ENCODE measurements around the gene IAH1. TPM values are rescaled to one million over a fixed set of nuclear protein-coding genes. Genes with fewer than 3 reads are reported as not detected.

Gene IAH1
- total and polyA plus RNA-seq, 10 of the 15 experiments (the other 5 are each of a cell fraction or from before 2014, with no cell fraction given) = 57.4 to 125 (median 75.8) TPM

DNA sequence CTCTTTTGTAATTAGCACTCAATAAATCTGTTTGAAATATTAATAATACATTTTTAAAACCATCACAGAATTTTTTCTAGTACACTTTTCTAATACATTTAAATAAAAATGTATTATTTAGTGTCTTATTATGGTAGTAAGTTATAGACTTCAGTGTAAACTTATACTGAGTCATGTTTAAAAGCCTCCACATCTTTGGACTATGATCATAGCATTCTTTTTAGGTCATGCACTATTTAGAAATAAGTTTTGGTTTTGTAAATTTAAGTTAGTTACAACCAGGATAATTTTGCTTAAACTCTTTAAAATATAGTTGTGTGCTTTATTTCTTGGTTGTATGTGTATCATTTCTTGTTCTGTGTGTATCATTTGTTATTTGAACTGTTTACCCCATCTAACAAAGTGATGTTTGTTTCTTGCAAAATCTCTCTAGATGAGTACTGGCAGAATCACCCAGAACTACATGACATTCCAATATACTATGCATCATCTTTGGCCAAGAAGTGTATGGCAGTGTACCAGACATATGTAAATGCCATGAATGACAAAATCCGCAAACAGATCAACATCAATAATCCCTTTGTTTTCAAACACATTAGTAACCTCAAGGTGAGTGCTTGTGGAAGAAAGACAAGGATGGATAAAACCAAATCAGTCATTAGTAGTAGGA is 34.2 kb upstream of the IAH1 start:
- ChIA-PET POLR2A (interaction anchor here (0.5 kb wide), 1 partner anchor 61 kb away, joined by 3 read pairs; no protein-coding TSS in a partner anchor), CTCF (no interaction called here), RAD21 (ENCODE audit: unreplicated experiment) (no interaction called here), SMC1A (ENCODE audit: uncharacterized antibody, unreplicated experiment) (no interaction called here)
- H3K9me3 ChIP-seq (replicated peaks; ENCODE audit: control insufficient read depth, insufficient read depth, low read length) = no peaks in the 10 kb centered on the region
- BruUV-seq (replicated peaks) = no TSS peak
- no peaks in the 10 kb centered on the region for H3K27me3 ChIP-seq (replicated peaks in 1 of 2; ENCODE audit: control insufficient read depth in 2 of 2, insufficient read depth in 2 of 2, low read length in 1 of 2)
- no peaks in the 10 kb centered on the region for H4K20me1 ChIP-seq (ENCODE audit: control insufficient read depth, insufficient read depth)
- 100% methylated on average over 1 of the region's 1 CpG for WGBS (ENCODE audit: insufficient coverage, insufficient replicate concordance, low lambda C conversion rate, missing lambda C conversion rate)
- H2AFZ ChIP-seq (ENCODE audit: control insufficient read depth, low read depth, low read length) = no peak overlapping the region
- DNase-seq (ENCODE audit: low read depth, low spot score) (no peak), ATAC-seq (no peak), FAIRE-seq (no peak)
- no peak overlapping the region for H3K4me3 ChIP-seq
- H3K79me2 ChIP-seq (ENCODE audit: control insufficient read depth, insufficient read depth, low read length) = no peaks in the 10 kb centered on the region
- H3K9ac ChIP-seq (ENCODE audit: control insufficient read depth, insufficient read depth, low read length) = no peak overlapping the region
- in situ Hi-C loops (cut with MboI) = no loop called here
- H3K27ac ChIP-seq (ENCODE audit: control insufficient read depth, insufficient read depth) = no peak overlapping the region
- peaks cover 0 to 13% of the 10 kb centered on the region in 2 experiments; a peak in 3 of 4 replicates for H3K36me3 ChIP-seq (ENCODE audit: control insufficient read depth in 2 of 2, insufficient read depth in 2 of 2, low read length in 1 of 2)
- no peaks in the 10 kb centered on the region for H3K4me1 ChIP-seq (ENCODE audit: control insufficient read depth, insufficient read depth, low read length)
- no peak overlapping the region for H3K4me2 ChIP-seq (ENCODE audit: control insufficient read depth, insufficient read depth)
- intact Hi-C loops (cut with micrococcal nuclease; ENCODE audit: unreplicated experiment) = no loop called here
- TF ChIP-seq SRF (IDR thresholded peaks at IDR 0.05; ENCODE audit: low read depth in 2 of 2, low read length in 2 of 2) (no peak), MTA3 (IDR thresholded peaks at IDR 0.05; ENCODE audit: borderline replicate concordance, low read length) (no peak), TCF7 (IDR thresholded peaks at IDR 0.05; ENCODE audit: borderline replicate concordance) (no peak), BCL11A (IDR thresholded peaks at IDR 0.05; ENCODE audit: low read depth, low read length) (no peak)
- TF ChIP-seq, protein P1, sequence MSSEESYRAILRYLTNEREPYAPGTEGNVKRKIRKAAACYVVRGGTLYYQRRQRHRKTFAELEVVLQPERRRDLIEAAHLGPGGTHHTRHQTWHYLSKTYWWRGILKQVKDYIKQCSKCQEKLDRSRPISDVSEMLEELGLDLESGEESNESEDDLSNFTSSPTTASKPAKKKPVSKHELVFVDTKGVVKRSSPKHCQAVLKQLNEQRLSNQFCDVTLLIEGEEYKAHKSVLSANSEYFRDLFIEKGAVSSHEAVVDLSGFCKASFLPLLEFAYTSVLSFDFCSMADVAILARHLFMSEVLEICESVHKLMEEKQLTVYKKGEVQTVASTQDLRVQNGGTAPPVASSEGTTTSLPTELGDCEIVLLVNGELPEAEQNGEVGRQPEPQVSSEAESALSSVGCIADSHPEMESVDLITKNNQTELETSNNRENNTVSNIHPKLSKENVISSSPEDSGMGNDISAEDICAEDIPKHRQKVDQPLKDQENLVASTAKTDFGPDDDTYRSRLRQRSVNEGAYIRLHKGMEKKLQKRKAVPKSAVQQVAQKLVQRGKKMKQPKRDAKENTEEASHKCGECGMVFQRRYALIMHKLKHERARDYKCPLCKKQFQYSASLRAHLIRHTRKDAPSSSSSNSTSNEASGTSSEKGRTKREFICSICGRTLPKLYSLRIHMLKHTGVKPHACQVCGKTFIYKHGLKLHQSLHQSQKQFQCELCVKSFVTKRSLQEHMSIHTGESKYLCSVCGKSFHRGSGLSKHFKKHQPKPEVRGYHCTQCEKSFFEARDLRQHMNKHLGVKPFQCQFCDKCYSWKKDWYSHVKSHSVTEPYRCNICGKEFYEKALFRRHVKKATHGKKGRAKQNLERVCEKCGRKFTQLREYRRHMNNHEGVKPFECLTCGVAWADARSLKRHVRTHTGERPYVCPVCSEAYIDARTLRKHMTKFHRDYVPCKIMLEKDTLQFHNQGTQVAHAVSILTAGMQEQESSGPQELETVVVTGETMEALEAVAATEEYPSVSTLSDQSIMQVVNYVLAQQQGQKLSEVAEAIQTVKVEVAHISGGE (CRISPR knock-in tag; IDR thresholded peaks at IDR 0.05) = no peak
- TF ChIP-seq, protein P2, sequence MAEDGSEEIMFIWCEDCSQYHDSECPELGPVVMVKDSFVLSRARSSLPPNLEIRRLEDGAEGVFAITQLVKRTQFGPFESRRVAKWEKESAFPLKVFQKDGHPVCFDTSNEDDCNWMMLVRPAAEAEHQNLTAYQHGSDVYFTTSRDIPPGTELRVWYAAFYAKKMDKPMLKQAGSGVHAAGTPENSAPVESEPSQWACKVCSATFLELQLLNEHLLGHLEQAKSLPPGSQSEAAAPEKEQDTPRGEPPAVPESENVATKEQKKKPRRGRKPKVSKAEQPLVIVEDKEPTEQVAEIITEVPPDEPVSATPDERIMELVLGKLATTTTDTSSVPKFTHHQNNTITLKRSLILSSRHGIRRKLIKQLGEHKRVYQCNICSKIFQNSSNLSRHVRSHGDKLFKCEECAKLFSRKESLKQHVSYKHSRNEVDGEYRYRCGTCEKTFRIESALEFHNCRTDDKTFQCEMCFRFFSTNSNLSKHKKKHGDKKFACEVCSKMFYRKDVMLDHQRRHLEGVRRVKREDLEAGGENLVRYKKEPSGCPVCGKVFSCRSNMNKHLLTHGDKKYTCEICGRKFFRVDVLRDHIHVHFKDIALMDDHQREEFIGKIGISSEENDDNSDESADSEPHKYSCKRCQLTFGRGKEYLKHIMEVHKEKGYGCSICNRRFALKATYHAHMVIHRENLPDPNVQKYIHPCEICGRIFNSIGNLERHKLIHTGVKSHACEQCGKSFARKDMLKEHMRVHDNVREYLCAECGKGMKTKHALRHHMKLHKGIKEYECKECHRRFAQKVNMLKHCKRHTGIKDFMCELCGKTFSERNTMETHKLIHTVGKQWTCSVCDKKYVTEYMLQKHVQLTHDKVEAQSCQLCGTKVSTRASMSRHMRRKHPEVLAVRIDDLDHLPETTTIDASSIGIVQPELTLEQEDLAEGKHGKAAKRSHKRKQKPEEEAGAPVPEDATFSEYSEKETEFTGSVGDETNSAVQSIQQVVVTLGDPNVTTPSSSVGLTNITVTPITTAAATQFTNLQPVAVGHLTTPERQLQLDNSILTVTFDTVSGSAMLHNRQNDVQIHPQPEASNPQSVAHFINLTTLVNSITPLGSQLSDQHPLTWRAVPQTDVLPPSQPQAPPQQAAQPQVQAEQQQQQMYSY (CRISPR knock-in tag; IDR thresholded peaks at IDR 0.05) = no peak
- TF ChIP-seq, protein P3, sequence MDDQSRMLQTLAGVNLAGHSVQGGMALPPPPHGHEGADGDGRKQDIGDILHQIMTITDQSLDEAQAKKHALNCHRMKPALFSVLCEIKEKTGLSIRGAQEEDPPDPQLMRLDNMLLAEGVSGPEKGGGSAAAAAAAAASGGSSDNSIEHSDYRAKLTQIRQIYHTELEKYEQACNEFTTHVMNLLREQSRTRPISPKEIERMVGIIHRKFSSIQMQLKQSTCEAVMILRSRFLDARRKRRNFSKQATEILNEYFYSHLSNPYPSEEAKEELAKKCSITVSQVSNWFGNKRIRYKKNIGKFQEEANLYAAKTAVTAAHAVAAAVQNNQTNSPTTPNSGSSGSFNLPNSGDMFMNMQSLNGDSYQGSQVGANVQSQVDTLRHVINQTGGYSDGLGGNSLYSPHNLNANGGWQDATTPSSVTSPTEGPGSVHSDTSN (IDR thresholded peaks at IDR 0.05; ENCODE audit: insufficient replicate concordance, low read depth, low read length) = no peak
- TF ChIP-seq, protein P4, sequence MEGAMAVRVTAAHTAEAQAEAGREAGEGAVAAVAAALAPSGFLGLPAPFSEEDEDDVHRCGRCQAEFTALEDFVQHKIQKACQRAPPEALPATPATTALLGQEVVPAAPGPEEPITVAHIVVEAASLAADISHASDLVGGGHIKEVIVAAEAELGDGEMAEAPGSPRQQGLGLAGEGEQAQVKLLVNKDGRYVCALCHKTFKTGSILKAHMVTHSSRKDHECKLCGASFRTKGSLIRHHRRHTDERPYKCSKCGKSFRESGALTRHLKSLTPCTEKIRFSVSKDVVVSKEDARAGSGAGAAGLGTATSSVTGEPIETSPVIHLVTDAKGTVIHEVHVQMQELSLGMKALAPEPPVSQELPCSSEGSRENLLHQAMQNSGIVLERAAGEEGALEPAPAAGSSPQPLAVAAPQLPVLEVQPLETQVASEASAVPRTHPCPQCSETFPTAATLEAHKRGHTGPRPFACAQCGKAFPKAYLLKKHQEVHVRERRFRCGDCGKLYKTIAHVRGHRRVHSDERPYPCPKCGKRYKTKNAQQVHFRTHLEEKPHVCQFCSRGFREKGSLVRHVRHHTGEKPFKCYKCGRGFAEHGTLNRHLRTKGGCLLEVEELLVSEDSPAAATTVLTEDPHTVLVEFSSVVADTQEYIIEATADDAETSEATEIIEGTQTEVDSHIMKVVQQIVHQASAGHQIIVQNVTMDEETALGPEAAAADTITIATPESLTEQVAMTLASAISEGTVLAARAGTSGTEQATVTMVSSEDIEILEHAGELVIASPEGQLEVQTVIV (IDR thresholded peaks at IDR 0.05; ENCODE audit: borderline replicate concordance, partially characterized antibody) = no peak

Measured in GM12878 (cell line).